Suprapubic skin (tissue), 4 donors: ENCODE data around the gene LRP1B. TPM values are rescaled to one million over a fixed set of nuclear protein-coding genes. Genes with fewer than 3 reads are reported as not detected.

Experiments
- DNase-seq, 2 donors: peaks; one replicate each; pipeline ENCODE4 v3.0.0-alpha.2; 2019; ENCODE audit warnings: low spot score in 2 of 2
- H3K27ac ChIP-seq: fragments of 200-600 bp; sonication (generic); one replicate; pipeline ENCODE4 v1.5.1; 2019
- H3K27me3 ChIP-seq: fragments of 200-600 bp; sonication (generic); one replicate; pipeline ENCODE4 v1.5.1; 2019
- H3K36me3 ChIP-seq: fragments of 200-600 bp; sonication (generic); one replicate; pipeline ENCODE4 v1.5.1; 2019
- H3K4me1 ChIP-seq: fragments of 200-600 bp; sonication (generic); one replicate; pipeline ENCODE4 v1.5.1; 2019
- H3K4me3 ChIP-seq: fragments of 200-600 bp; sonication (generic); one replicate; pipeline ENCODE4 v1.5.1; 2019; ENCODE audit warnings: mild to moderate bottlenecking
- H3K9me3 ChIP-seq: fragments of 200-600 bp; sonication (generic); one replicate; pipeline ENCODE4 v1.5.1; 2019
- EP300 ChIP-seq: sonication (generic); formaldehyde crosslinking; IDR thresholded peaks from one replicate; pipeline ENCODE4 v1.6.1; 2017; ENCODE audit warnings: antibody characterized with exemption
- POLR2A ChIP-seq, 2 donors: fragments of 450-650 bp; IDR thresholded peaks; one replicate each; pipeline ENCODE4 v1.6.1; 2017; ENCODE audit warnings: antibody characterized with exemption in 2 of 2, mild to moderate bottlenecking in 2 of 2, moderate library complexity in 2 of 2
- POLR2AphosphoS5 ChIP-seq, 3 donors: sonication (generic); formaldehyde crosslinking; IDR thresholded peaks; one replicate each; pipeline ENCODE4 v1.6.1; 2017; ENCODE audit warnings: antibody characterized with exemption in 3 of 3
- WGBS: methylation state at CpG from one replicate; pipeline ENCODE4 v1.1.5; 2018; 5-methylcytosine and 5-hydroxymethylcytosine counted together
- total RNA-seq, 4 donors: library from RNA; depleted of rRNA; stranded (reverse); fragments of >200 nt; gene quantifications; one replicate each; pipeline ENCODE4 v1.1.0, GENCODE V29; 2016
- TF ChIP-seq, protein P1 (sequence below), 2 donors: fragments of 200-600 bp in 1 of 2; fragments of 450-650 bp in 1 of 2; sonication (generic) in 1 of 2; IDR thresholded peaks; one replicate each; pipeline ENCODE4 v1.5.1; 2016 to 2019; ENCODE audit warnings: antibody characterized with exemption in 2 of 2, mild to moderate bottlenecking in 1 of 2, moderate library complexity in 1 of 2

The LRP1B gene
- total RNA-seq, 4 donors from 2014 or later, result 0.11 to 2.7 (median 1.3) TPM

DNA sequence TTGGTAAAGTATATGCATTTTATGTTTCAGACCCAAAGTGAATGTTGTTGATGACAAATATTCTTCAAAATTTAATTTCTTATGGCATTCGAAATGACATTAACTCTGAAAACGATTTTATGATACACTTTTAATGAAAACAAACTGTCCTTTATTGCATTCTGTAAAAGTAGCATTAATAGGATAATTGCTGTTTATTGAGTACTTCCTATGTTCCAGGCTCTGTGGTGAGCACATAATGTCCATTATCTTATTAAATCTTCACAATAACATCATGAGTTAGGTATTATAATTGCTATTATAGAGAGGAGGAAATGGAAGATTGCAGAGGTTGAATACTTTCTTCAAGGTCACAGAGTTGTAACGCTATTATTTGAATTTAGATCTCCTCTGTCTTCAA lies 638.0 kb downstream of the LRP1B start:
- Histone ChIP-seq H3K4me1 (no peaks in the 10 kb centered on the region), H3K4me3 (no peak overlapping the region), H3K9me3 (no peaks in the 10 kb centered on the region), H3K36me3 (no peaks in the 10 kb centered on the region), H3K27me3 (no peaks in the 10 kb centered on the region), H3K27ac (no peak overlapping the region)
- DNase-seq, result no peak
- TF ChIP-seq POLR2AphosphoS5 (IDR thresholded peaks at IDR 0.05) (no peak), POLR2A (IDR thresholded peaks at IDR 0.05) (no peak), EP300 (no peak)
- TF ChIP-seq, protein P1, sequence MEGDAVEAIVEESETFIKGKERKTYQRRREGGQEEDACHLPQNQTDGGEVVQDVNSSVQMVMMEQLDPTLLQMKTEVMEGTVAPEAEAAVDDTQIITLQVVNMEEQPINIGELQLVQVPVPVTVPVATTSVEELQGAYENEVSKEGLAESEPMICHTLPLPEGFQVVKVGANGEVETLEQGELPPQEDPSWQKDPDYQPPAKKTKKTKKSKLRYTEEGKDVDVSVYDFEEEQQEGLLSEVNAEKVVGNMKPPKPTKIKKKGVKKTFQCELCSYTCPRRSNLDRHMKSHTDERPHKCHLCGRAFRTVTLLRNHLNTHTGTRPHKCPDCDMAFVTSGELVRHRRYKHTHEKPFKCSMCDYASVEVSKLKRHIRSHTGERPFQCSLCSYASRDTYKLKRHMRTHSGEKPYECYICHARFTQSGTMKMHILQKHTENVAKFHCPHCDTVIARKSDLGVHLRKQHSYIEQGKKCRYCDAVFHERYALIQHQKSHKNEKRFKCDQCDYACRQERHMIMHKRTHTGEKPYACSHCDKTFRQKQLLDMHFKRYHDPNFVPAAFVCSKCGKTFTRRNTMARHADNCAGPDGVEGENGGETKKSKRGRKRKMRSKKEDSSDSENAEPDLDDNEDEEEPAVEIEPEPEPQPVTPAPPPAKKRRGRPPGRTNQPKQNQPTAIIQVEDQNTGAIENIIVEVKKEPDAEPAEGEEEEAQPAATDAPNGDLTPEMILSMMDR (IDR thresholded peaks at IDR 0.05), result no peak
- WGBS, result 82% methylated on average over 3 of the region's 3 CpGs

DNA sequence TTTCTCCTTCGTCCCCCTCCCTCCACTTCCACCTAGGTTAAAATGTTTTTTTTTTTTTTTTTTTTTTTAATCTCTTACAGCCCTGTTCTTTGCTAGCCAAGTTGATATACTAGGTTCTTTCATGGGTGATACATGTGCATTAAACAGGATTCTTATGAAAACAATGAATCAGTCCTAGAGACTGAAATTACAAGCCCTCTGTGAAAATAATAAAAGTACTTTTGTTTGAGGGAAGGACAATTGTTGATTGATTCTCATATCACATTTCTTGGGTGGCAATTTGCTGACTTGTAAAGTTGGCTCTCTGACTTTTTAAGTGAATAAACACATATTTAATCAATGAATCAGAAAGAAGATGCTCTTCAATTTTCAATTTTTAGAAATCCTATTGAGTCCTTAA lies 639.9 kb downstream of the LRP1B start:
- WGBS, result 39% methylated on average over 1 of the region's 1 CpG

DNA sequence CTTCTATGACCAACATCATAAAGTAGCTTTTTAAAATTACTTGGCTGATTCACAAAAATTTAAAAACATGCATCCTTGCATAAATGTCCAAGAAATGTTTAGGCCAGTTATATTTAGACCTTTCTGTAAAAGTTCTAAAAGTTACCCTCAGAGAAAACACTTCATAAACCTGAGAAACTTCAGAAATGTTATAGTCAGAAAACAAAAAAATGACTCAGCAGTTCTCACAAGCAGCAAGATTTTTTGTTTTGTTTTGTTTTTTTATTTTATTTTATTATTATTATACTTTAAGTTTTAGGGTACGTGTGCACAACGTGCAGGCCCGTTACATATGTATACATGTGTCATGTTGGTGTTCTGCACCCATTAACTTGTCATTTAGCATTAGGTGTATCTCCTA lies 648.1 kb downstream of the LRP1B start:
- Histone ChIP-seq H3K4me1 (no peaks in the 10 kb centered on the region), H3K27ac (no peak overlapping the region), H3K27me3 (no peaks in the 10 kb centered on the region), H3K9me3 (no peaks in the 10 kb centered on the region), H3K4me3 (no peak overlapping the region), H3K36me3 (no peaks in the 10 kb centered on the region)
- no peak for DNase-seq
- WGBS, result 95% methylated on average over 3 of the region's 3 CpGs
- TF ChIP-seq EP300 (no peak), POLR2AphosphoS5 (IDR thresholded peaks at IDR 0.05) (no peak)
- TF ChIP-seq, protein P1 (IDR thresholded peaks at IDR 0.05), result no peak

More for the DNA sequence above, 639.9 kb downstream of the LRP1B start:
- Histone ChIP-seq H3K27ac (no peak overlapping the region), H3K4me3 (no peak overlapping the region), H3K4me1 (no peaks in the 10 kb centered on the region), H3K9me3 (no peaks in the 10 kb centered on the region), H3K27me3 (no peaks in the 10 kb centered on the region), H3K36me3 (no peaks in the 10 kb centered on the region)
- no peak for TF ChIP-seq POLR2AphosphoS5 (IDR thresholded peaks at IDR 0.05)
- TF ChIP-seq EP300, result no peak
- TF ChIP-seq, protein P1 (IDR thresholded peaks at IDR 0.05), result no peak
- TF ChIP-seq POLR2A (IDR thresholded peaks at IDR 0.05), result no peak
- DNase-seq, result no peak

DNA sequence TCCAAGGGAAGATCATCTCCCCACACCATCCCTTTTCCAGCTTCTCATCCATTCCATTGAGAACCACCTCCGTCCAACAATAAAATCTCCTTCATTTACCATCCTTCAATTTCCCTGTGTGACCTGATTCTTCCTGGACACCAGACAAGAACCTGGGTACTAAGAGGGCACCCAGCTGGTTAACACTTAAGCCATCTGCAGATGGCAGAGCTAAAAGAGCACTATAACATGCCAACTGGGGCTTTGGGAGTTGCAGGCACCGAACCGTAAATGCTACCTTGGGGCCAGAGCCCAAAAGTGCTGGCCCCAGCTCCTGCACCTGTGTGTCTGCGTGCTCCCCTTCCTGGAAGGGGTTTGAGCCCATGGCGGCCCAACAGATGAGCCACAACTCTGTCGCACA lies 655.0 kb downstream of the LRP1B start:
- no peaks in the 10 kb centered on the region for H3K27me3 ChIP-seq
- H3K36me3 ChIP-seq, result no peaks in the 10 kb centered on the region
- DNase-seq, result no peak
- no peaks in the 10 kb centered on the region for H3K4me1 ChIP-seq
- no peaks in the 10 kb centered on the region for H3K9me3 ChIP-seq
- WGBS, result 77% methylated on average over 6 of the region's 6 CpGs
- H3K27ac ChIP-seq, result no peak overlapping the region
- TF ChIP-seq, protein P1 (IDR thresholded peaks at IDR 0.05), result no peak
- TF ChIP-seq POLR2A (IDR thresholded peaks at IDR 0.05) (no peak), EP300 (no peak), POLR2AphosphoS5 (IDR thresholded peaks at IDR 0.05) (no peak)
- H3K4me3 ChIP-seq, result no peak overlapping the region

DNA sequence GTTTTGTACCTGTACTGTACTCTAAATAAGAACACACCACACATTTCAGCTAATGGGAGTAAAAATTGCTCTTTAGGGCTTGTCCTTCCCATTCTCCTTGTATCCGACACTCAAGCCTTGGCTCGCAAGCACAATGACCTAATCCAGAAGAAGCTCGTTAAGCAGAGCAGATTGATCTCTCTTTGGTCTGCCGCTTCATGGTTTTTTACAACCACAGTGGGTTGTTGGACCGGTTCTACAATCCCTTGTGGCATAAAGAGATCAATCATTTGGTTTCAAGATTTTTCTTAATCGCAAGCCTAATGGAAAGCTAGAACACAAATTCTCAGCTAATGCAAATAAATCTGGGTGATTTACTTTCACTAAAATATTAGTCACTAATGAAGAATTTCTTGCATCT lies 662.1 kb downstream of the LRP1B start:
- no peaks in the 10 kb centered on the region for H3K27me3 ChIP-seq
- TF ChIP-seq, protein P1 (IDR thresholded peaks at IDR 0.05), result no peak
- TF ChIP-seq POLR2AphosphoS5 (IDR thresholded peaks at IDR 0.05), result no peak
- H3K36me3 ChIP-seq, result no peaks in the 10 kb centered on the region
- WGBS, result 27% methylated on average over 6 of the region's 6 CpGs
- H3K27ac ChIP-seq, result no peak overlapping the region
- H3K4me3 ChIP-seq, result no peak overlapping the region
- H3K4me1 ChIP-seq, result peaks cover 5% of the 10 kb centered on the region
- DNase-seq, result no peak
- no peaks in the 10 kb centered on the region for H3K9me3 ChIP-seq
